HG03025 (cell line): ENCODE results near the gene OCEL1.

Source experiments
- ATAC-seq: cut with Tn5 transposase; IDR thresholded peaks from one replicate; pipeline ENCODE4 v1.9.1; 2021; ENCODE audit warnings: mild to moderate bottlenecking, moderate library complexity; ENCODE audit not compliant: unreplicated experiment, low FRiP score

Gene OCEL1

DNA sequence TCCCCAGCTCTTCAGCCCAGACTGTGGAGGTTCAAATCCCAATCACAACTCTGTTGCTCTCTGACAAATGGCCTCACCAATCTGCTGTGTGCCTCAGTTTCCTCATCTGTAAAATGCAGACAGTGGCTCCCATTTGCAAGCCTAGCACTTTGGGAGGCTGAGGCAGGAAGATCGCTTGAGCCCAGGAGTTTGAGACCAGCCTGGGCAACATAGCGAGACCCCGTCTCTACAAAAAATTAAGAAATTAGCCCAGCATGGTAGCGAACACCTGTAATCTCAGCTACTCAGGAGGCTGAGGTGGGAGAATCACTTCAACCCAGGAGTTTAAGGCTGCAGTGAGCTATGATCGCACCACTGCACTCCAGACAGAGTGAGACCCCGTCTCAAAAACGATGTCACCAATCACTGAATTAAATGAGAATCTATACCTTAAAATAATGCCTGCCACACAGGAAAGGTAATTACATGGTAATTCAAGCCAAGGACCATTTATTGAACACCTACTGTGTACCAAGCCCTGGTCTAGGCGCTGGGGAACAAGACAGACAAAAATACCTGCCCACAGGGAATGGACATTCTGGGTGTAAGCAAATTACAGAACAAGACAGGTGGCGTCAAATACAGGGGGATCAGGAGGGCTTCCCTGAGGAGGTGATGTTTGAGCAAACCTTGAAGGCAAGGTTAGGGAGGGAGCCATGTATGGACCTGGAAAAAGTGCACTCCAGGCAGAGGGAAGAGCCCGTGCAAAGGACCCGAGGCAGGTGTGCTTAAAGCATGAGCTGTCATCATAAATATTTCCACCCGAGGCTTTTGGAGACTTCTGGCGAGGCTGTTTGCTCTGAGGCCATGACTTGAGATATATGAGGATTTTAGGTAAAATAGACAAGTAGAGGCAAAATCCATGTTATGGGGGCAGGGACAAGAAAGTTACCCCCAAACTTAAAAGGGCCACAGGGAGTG lies 12.0 kb downstream of the OCEL1 start:
- no peak for ATAC-seq

DNA sequence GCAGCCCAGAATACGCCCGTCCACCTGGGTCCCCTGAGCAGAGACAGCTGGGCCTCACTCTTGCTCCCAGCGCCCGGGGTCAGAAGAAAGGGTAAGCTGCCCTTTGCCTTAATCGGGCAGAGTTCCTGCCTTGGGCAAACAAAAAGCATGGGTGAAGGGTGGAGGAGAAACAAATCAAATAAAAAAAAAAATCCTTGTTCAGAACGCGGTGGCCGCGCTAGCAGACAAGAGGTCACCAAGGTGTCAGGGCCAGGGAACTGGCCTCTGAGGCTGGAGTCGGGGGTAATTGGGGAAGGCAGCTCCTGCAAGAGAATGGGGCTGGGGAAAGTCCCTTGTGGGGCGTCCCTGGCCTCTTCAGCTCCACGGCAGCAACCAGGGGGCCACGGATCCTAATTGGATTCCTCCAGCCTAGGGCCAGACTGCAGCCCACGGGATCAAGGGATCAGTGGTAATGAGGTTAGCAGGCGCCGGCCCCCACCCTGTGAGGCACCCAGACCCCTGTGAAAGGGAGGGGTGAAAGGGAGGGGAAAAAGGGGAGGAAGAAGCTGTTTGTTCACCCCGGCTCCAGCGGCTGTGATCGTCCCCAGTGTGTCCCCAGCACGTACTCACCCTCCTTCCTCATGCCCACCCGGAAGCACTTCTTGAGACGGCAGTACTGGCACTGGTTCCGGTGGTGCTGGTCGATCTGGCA lies 14.2 kb downstream of the OCEL1 start:
- no peak for ATAC-seq

DNA sequence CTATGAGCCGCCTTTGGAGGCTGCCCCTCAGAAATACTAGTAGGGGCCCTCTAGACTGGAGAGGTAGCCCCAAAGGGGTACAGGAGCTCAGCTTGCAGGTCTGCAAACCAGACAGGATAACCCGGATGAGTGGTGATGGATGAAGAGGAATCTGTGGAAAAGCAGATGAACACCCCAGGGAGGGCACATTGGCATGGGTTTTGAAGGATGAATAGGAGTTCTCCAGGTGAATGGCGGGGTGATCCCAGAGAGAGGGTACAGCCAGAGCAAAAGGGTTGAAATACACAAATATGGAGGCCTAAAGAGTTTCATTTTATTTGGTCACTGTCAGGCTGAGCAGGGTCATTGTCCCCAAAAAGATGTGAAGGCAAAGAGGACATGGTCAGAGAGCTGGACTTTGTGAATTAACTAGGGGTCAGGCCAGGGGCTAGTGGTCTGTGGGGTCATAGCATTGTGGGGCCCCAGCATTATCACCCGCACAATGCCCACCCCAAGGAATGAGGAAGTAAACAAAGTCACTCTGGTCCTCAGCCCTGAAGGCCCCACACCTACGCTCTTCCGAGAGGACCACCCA lies 14.9 kb downstream of the OCEL1 start:
- no peak for ATAC-seq

DNA sequence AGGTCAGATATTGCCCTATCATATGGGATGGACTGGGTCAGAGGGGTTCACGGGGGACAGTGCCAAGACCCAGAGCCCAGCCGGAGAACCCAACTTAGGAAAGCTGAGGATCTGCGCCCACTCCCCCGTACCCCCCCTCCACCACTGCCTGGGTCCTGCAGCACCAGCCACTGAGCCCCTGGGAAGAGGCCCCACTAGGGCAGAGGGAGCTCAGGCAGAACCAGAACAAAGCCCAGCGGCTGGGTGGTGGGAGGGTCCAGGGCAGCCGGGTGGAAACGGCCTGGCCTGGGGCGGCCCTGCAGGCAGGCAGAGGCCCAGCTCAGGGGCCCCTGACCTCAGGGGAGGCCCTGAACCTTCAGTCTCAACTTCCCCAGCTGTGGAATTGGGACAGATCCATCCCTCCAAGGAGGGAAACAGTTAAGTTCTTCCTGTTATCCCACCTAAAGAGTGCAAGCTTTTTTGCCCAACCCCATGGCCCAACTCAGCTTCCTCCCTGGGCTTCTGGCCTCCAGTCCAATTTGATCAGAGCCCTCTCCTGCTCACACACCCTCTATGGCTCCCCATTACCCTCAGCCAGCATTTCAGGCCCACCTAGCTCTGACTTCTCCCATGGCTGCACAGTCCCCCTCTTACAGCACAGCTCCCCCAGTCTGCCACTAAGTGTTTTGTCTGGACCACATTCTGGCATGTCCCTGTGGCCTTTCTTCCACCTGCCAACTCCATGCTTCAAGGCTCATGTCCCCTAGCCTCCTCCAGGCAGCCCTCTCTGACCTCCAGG lies 16.6 kb downstream of the OCEL1 start:
- ATAC-seq, result no peak

DNA sequence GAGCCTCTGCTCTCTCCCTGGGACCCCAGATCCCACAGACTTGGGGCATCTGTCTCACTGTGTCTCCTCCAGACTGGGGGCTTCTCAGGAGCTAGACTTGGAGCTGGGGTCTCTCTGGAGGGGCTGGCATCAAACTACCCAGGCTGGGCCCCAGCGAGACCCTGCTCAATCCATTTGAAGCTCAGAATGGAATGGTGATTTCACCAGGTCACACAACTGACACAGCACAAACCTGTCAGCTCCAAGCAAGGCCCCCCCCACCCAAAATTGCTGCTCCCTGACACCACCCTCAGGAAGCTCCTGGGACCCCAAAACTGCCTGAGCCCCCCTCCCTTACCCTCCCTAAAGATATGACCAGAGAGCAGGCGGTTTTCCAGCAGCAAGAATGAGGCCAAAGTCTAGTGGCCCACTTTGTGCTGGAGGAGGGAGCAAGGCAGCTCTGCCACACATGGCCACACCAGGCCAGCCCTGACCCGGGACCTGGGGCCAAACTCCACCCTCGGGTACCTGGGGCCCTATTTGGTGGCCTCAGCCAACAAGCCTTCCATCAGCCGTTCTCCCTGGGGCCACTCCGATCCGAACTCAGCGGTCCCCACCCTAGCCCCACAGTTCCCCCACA lies 17.3 kb downstream of the OCEL1 start:
- ATAC-seq, result no peak

DNA sequence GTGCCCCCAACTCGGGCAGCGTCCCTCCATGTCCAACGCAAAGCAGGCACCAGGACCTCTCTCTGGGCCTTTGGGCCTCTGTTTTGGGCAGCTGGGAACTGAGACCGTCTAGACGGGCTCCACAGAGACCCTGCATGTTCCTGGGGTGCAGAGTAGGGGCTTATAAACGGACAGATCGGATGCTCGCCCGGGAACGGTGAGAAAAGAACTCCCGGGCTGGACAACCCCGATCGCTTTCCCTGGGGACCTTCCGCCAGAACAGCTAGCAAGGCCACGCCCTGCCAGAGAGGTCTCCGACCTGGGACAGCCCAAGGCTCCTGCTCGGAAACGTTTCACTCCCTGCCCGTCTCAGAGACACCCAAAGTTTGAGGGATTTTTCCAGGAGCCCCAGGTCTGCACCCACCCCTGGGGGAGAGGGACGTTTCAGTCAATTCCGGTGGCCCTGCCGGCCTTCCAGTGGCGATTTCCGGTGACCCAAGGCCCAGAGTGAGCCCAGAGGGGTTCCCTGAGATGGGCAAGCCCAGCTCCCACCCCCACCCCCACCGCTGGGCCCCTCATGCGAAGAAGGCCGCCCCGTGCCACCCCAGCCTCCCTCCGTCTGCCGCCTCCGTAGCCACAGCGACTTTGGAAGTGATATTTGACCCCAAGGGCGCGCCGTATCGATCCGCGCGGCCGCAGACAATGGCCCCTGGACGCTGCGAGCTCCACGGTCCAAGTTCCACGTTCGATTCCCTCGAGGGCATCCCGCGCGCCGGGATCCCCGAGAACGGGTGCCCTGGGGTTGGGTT lies 18.0 kb downstream of the OCEL1 start:
- ATAC-seq, result no peak

DNA sequence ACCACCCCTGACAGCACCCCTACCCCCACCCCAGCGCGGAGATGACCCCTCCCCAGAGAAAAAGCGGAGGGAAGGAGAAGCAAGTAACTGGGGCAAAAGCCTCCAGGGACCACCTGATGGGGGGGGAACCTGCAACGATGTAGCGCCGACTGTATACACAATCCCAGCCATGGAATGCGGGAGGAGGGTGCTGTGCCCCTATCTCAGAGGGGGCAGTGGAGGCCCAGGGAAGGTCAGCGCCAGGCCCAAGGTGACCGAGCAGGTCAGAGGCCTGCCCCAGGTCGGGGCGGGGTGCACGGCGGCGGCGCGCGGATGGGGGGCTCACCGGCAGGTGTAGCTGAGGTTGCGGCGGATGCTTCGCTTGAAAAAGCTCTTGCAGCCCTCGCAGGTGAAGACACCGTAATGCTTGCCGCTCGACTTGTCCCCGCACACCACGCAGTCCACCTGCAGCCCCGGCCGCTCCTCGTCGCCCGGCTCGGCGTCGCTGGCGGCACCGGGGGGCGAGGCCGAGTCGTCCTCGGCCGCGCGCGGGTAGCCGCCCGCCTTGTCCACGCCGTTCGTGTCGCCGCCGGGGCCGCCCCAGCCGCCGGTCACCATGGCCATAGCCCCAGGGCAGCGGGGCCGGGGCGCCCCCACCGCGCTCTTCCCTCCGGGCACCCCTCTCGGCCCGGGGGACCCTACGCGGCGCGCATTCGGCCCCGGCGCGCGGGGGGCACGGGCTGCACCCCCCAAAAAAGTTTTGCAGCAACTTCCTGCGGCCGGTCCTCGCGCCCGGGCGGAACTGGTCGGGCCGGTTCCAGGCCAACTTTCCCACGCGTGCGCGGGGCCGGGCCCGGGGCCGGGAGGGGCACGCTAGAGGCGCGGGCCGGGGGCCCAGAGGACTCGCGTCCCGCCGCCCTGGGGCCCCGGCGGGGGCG lies 18.9 kb downstream of the OCEL1 start:
- ATAC-seq, result no peak

DNA sequence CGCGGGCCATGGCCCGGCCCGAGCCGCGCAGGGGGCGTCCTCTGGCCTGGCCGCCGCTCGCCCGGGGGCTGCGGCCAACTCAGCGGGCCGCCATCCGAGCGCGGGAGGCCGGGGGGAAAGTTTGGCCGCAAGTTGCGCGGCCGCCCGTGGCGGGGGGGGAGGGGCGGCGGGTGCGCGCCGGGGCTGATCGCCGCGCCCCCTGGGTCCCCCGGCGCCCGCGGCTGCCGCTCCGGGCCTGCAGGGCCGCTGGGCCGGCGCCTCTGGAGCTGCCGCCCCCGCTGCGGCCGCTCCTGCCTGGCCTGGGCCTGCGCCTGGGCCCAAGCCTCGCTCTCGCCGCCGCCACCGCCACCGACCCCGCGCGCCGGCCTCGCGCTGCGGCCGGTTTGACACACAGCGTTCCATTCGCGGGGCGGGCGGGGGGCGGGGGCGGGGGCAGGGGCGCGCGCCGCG lies 19.5 kb downstream of the OCEL1 start, which contains the start of gene NR2F6:
Gene NR2F6 (minus strand): TSS at position 385 of the 450 bp plus-strand sequence. CDS start 699 bp downstream, outside the sequence.
- ATAC-seq, result peak; percentile 5

DNA sequence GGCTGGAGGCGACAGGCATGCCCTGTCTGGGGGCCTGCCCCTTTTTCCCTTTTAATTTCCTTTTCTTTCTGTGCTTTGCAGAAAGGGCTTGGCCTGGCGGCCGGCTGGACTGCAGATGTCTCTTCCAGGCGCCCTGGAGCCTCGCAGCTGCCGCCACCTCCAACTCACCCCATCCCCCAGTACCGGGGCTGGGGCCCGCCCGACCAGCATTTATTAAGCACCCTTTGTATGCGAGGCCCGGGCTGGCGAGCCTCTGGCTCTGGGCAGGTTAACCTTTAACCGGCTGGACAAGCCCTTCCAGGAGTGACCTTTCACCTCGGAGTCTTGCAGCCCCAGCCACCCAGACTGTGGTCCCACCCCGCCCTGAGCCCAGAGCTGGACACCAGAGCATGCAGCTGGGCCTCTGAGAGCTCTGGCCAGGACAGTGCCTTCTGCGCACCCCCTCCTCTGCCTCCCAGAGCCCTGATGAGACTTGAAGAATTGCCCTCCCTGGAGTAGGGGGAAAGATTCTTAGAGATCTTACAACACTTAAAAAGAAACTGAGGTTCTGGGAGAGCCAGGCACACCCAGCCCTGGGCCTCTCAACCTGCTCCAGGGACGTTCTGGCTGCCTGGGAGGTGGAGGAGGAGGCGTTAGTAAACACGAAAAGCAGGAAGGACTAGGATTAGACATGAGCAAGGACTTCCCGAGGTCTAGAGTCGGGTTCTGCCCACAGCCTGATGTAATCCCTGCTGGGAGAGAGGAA lies 20.8 kb downstream of the OCEL1 start:
- no peak for ATAC-seq

DNA sequence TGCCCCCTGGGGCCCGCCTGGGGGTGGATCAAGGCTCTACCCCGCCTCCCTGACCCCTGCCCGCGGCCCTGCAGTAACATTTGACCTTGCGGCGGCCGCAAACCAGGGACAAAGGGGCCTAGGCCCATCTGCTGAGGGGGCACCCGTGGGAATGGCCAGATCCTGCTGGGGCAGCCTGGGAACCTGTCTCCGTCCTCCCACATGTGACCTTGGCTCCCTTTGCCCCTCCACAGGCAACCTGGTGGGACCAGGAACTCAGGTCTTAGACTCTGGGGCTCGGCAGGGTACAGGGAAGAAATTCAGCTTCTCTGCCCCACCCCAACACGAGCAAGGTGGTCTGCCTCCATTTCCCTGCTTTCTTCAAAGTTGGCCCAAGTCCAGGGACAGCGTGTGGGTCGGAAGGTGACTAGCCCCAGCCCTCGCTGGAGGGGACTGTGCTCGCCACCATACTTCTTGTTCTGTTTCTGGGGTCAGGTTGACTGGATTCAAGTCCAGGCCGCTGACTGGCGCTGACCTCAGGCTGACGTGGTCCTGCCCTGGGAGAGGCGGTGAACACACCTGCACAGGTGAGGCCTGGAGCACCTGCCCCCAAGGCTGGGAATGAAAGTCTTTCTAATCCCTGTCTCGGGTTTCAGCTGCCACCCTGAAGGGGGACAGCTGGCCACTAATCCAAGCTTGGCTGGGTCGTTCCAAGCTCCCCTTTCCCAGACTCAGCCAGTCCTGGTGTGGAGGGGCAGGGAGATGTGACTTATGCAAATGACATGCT lies 22.2 kb downstream of the OCEL1 start:
- ATAC-seq, result no peak

DNA sequence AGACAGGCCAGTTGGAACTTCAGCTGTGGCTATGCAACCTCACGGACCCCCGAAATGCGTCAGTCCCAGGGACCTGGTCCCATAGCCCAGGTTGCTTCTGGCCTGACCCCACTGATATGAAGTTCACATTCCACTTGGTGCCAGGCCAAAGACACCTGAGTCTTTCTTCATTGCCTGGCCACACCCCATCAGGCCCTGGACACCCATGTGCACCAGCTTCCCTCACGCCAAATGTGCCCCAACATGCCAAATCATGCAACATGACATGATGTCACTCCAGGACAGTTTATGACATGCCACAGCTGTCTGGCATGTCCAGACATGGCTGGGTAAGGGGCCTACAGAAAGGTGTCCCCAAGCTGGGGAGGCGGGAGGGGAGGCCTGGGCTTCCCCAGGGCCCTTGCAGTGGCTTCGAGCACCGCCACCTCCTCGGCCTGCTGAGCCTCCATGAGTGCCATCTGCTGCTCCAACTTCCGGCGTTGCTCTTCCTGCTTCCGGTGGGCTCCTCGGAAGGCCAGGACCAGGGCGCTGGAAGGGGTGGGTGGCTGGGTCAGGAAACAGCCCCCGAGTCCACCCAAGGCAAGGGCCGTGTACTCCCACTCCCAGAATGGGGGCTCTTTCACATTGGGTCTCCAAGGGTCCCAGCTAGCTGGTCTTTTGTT lies 24.0 kb downstream of the OCEL1 start:
- no peak for ATAC-seq

DNA sequence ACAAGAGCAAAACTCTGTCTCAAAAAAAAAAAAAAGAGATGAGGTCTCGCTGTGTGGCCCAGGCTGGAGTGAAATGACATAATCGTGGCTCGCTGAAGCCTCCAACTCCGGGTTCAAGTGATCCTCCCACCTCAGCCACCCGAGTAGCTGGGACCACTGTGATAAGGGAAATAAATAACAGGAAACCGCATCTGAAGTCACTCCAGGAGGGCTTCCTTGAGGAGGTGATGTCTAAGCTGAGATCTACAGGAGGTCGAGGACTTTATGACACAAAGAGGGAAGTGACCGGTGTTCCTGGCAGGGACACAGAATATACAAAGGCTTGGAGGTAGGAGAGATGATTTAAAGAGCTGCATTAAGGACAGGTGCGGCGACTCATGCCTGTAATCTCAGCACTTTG lies 28.6 kb downstream of the OCEL1 start:
- no peak for ATAC-seq

DNA sequence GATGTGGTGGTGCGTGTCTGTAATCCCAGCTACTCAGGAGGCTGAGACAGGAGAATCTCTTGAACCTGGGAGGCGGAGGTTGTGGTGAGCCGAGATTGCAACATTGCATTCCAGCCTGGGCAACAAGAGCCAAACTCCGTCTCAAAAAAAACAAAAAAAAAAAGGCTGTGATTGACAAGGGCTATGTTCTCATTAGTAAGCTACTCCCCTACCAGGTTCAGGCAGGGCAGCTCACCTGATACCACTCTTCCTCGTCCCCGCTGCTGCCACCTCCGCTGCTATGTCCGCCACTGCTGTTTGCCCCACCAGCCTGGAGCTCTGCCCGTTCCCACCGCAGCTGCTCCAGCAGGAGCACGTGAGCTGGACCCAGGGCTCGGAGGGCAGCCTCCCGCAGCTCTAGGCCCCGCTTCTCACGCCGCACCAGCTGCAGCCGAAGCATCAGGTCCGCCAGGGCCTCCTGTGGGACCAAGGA lies 29.2 kb downstream of the OCEL1 start:
- ATAC-seq, result no peak

DNA sequence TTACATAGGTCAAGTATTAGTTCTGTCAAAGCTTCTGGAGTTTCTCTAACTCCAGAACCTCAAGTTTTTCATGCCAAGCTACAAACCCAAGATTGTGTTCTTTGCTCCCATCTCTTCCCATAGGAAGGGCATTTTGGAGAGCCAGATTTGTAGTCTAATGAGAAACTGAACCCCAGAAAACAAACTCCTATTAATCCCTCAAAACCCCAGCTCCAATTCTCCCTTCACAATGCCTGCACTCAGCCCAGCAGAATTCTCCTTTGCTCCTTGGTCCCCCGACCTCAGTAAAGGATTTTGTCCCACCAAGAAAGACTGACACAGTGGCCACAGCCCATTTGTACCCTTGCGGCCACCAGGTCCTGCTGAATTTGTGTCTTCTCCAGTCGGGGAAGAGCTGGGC lies 30.1 kb downstream of the OCEL1 start:
- ATAC-seq, result no peak

DNA sequence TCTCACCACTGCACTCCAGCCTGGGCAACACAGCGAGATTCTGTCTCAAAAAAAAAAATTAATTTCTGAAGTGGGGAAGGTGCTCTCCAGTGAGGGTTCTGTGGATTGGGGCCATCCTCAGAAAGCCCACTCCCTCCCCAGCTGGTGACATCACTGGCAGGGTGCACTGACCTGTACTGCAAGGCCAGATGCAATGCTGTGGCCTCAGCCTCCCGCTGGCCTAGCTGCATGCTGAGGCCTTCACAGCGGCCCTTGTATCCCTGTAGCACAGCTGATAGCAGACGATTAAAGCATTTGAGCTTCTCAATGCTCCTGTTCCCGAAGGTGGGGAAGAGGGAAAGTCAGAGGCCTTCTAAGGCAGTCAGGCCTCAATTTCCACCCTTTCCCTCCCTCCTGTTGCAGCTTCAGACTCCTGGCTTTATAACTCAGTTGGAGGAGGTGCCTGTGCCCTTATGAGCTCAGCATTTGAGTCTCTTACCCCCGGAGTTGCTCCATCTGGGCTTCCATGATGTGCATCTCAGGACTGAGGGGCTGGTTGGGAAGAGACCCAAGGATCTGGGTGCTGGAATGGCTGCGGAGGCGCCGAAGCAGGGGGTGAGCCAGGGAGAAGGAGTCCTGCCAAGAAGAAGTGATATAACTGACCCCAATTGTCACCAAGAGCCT lies 33.2 kb downstream of the OCEL1 start:
- ATAC-seq, result no peak

DNA sequence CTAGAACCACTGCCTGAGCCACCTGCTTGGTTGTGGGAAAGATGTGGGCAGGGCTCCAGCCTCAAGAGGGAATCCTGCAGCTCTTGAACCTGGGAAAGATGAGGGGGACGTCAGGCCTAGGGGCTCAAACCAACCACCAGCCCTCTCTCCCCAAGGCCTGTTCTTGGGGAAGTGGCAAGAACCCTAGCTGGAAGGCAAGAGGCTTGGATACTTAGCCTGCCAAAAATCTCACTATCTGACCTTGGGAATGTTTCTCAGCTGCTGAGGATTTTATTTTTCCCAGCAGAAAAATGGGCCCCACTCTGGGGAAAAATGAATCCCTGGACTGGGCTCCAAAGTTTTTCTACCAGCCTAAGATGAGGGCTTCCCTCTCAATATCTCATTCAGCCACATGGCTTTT lies 33.9 kb downstream of the OCEL1 start:
- ATAC-seq, result no peak
